Ishikawa (cell line): ENCODE data around the gene EMSY.

Experiments used
- CEBPB ChIP-seq: IDR thresholded peaks from 2 replicates; pipeline ENCODE4 v1.6.1; 2012
- CREB1 ChIP-seq: IDR thresholded peaks from 2 replicates; pipeline ENCODE4 v1.6.1; 2012; ENCODE audit warnings: low read depth
- EGR1 ChIP-seq: IDR thresholded peaks from 2 replicates; pipeline ENCODE4 v1.6.1; 2012
- EP300 ChIP-seq: IDR thresholded peaks from 2 replicates; pipeline ENCODE4 v1.6.1; 2012; ENCODE audit warnings: borderline replicate concordance
- FOXM1 ChIP-seq: IDR thresholded peaks from 2 replicates; pipeline ENCODE4 v1.6.1; 2012; ENCODE audit warnings: low read depth, borderline replicate concordance
- MAX ChIP-seq: IDR thresholded peaks from 2 replicates; pipeline ENCODE4 v1.6.1; 2012
- NFIC ChIP-seq: IDR thresholded peaks from 2 replicates; pipeline ENCODE4 v1.6.1; 2012
- RAD21 ChIP-seq: IDR thresholded peaks from 2 replicates; pipeline ENCODE4 v1.6.1; 2012; ENCODE audit warnings: low read depth
- REST ChIP-seq: IDR thresholded peaks from 2 replicates; pipeline ENCODE4 v1.6.1; 2012; ENCODE audit warnings: low read depth, mild to moderate bottlenecking
- TAF1 ChIP-seq: IDR thresholded peaks from 2 replicates; pipeline ENCODE4 v1.6.1; 2012; ENCODE audit warnings: low read depth, mild to moderate bottlenecking
- TCF12 ChIP-seq: IDR thresholded peaks from 2 replicates; pipeline ENCODE4 v1.6.1; 2012; ENCODE audit warnings: low read depth
- TEAD4 ChIP-seq: IDR thresholded peaks from 2 replicates; pipeline ENCODE4 v1.6.1; 2012
- USF1 ChIP-seq: IDR thresholded peaks from 2 replicates; pipeline ENCODE4 v1.6.1; 2012
- YY1 ChIP-seq: IDR thresholded peaks from 2 replicates; pipeline ENCODE4 v1.6.1; 2012; ENCODE audit warnings: low read depth
- ZBTB7A ChIP-seq: IDR thresholded peaks from 2 replicates; pipeline ENCODE4 v1.6.1; 2012; ENCODE audit warnings: low read depth

The EMSY gene

DNA sequence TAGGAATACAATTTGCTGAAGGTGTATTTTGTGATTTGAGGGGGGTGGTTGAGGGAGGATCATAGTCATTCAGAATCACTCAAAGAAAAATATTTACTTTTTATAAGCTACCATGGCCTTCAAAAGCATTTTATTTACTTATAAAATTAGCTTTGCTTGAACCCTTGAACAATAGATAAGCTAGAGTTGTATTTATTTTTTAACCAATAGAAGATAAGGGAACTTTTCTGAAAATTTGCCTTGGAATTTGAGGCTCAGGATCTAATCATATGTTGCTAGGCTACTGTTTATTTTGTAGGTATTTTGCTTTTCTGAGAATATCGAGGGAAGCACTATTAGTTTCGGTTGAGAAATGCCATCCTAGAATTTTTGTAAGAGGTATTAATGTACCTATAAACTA is 82.1 kb downstream of the EMSY start:
- no peak for TF ChIP-seq RAD21
- TF ChIP-seq TCF12 = no peak
- no peak for TF ChIP-seq EP300
- TF ChIP-seq MAX = no peak

DNA sequence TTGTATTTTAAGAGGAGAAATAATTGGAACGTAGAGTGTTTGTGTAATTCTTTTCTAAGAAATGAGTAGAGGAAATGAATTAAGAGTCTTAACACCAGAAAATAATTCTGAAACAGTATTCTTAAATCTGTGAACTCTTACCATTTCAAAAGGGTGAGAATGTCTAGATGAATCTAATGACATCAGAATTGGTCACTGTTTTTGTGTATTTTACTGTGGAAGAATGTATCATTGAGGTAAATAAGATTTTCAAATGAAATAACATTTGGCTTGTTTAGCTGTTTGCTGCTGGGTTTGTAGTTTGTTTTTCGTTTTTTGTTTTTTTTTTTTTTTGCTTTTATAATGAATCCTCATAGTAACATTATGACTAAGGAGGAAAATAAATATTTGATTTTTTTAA is 97.6 kb downstream of the EMSY start:
- TF ChIP-seq FOXM1 = no peak
- TF ChIP-seq TAF1 = no peak
- no peak for TF ChIP-seq YY1
- no peak for TF ChIP-seq MAX
- no peak for TF ChIP-seq USF1
- TF ChIP-seq TCF12 = no peak
- no peak for TF ChIP-seq EGR1
- TF ChIP-seq CEBPB = no peak
- no peak for TF ChIP-seq NFIC
- no peak for TF ChIP-seq REST
- no peak for TF ChIP-seq TEAD4
- no peak for TF ChIP-seq EP300
- TF ChIP-seq ZBTB7A = no peak
- TF ChIP-seq RAD21 = no peak
- no peak for TF ChIP-seq CREB1

DNA sequence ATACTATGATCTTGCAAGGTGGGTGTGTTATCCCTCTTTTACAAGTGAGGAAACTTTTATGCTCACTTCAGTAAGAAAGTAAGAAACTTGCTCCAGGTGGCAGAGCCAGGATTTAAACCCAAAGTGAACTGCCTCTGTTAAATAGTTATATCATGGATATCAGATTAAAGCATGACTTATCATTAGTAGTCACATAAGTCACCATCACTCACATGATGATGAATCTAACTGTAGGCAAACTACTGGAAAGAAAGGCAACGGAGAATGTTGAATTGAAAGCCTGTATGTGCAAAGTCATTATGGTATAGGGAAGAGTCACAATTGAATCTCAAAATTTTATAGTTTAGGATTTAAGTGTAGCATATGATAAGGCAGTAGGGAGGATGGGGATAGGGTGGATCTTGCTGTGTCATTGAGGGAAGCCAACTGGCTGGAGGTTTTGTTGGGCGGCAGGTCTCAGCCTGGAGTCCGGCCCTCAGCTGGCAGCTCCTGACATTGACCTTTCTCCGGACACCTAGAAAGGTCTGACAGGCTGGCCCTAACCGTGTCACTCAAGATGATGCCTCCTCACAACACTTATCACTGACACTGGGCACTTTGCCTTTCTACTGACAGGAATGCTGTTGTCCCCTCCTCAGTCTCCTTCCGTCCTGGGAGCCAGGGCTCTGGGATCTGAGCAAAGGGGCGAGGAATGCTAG is 98.3 kb downstream of the EMSY start:
- no peak for TF ChIP-seq RAD21
- no peak for TF ChIP-seq CEBPB
- no peak for TF ChIP-seq YY1
- no peak for TF ChIP-seq EP300
- TF ChIP-seq TCF12 = no peak
- no peak for TF ChIP-seq REST
- TF ChIP-seq NFIC = no peak
- TF ChIP-seq EGR1 = no peak
- TF ChIP-seq FOXM1 = no peak
- TF ChIP-seq TEAD4 = no peak

DNA sequence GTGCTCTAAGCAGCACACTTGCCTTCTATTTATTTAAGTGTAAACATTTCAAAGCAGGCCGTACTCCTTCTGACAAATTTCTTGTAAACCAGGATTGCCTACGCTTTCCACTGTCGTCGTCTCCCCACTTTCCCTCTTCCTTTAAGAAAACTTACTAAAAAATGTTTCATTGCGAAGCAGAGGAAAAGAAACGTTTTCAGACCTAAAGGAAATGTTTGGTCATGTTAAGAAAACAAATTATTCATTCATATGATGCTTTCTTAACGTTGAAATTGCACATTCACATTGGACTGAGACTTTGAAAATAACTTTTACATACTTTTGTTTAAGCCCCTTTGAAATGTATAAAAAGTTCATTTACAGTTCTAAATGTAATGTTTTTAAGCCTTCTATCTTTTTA is 106.0 kb downstream of the EMSY start:
- TF ChIP-seq EP300 (no peak), TCF12 (no peak), YY1 (no peak), FOXM1 (no peak), REST (no peak), TEAD4 (no peak), RAD21 (no peak), CEBPB (no peak), NFIC (no peak), ZBTB7A (no peak), MAX (no peak), USF1 (no peak), EGR1 (no peak), CREB1 (no peak), TAF1 (no peak)

GRCh38 chr11:76551400-76551799 is 106.6 kb downstream of the EMSY start:
- TF ChIP-seq USF1 (no peak), TEAD4 (no peak), TCF12 (no peak), ZBTB7A (no peak), REST (no peak), MAX (no peak), RAD21 (no peak), YY1 (no peak), CEBPB (no peak), EP300 (no peak), FOXM1 (no peak), TAF1 (no peak), NFIC (no peak), CREB1 (no peak)
